Small intestine (tissue), 7 donors: Measurements from ENCODE around the gene NTNG1. TPM values are rescaled to one million over a fixed set of nuclear protein-coding genes. Genes with fewer than 3 reads are reported as not detected.

Experiments used
- DNase-seq, 2 donors: peaks; one replicate each; pipeline versions ENCODE4 v3.0.0 to v3.0.0-alpha.2; 2013
- FAIRE-seq: peaks from 2 replicates; lab custom pipeline; 2012; peaks lifted over from hg19 to GRCh38; lab: Jason Lieb, UNC
- H3K27ac ChIP-seq, 3 donors: one replicate each; pipeline ENCODE4 v1.5.1; 2013; ENCODE audit warnings: low read length in 2 of 3, mild to moderate bottlenecking in 2 of 3, control low read depth in 1 of 3, inconsistent platforms in 1 of 3, low read depth in 1 of 3, moderate library complexity in 1 of 3
- H3K27me3 ChIP-seq, 3 donors: one replicate each; pipeline ENCODE4 v1.6.1; 2013; ENCODE audit warnings: low read length in 3 of 3, inconsistent platforms in 1 of 3; ENCODE audit not compliant: control insufficient read depth in 3 of 3, insufficient read depth in 3 of 3
- H3K36me3 ChIP-seq, 3 donors: one replicate each; pipeline ENCODE4 v1.6.1; 2013; ENCODE audit warnings: low read length in 3 of 3, inconsistent platforms in 1 of 3, low read depth in 1 of 3, mild to moderate bottlenecking in 1 of 3, moderate library complexity in 1 of 3; ENCODE audit not compliant: control insufficient read depth in 3 of 3, insufficient read depth in 2 of 3
- H3K4me1 ChIP-seq, 3 donors: one replicate each; pipeline ENCODE4 v1.6.1; 2013; ENCODE audit warnings: low read length in 2 of 3, inconsistent platforms in 1 of 3, low read depth in 1 of 3, mild to moderate bottlenecking in 1 of 3, moderate library complexity in 1 of 3; ENCODE audit not compliant: control insufficient read depth in 3 of 3, insufficient read depth in 2 of 3
- H3K4me3 ChIP-seq, 3 donors: one replicate each; pipeline ENCODE4 v1.5.1; 2013; ENCODE audit warnings: low read length in 3 of 3, control low read depth in 1 of 3, inconsistent platforms in 1 of 3, low read depth in 1 of 3, mild to moderate bottlenecking in 1 of 3, moderate library complexity in 1 of 3
- H3K9me3 ChIP-seq, 2 donors: one replicate each; pipeline ENCODE4 v1.6.1; 2013; ENCODE audit warnings: low read depth in 1 of 2, low read length in 1 of 2; ENCODE audit not compliant: control insufficient read depth in 2 of 2, insufficient read depth in 1 of 2
- whole genome bisulfite sequencing, 3 donors: extraction: QIAGEN DNeasy Blood & Tissue Kit; methylation state at CpG; one replicate each; pipeline ENCODE4 v1.1.7; 2013; 5-methylcytosine and 5-hydroxymethylcytosine counted together
- polyA plus RNA-seq, 4 donors: library from polyadenylated mRNA; stranded (reverse) in 3 of 4; unstranded in 1 of 4; fragments of 200-250 nt in 3 of 4; fragments of 120-200 nt in 1 of 4; gene quantifications; one replicate each; pipeline versions ENCODE4 v1.2.1 to v1.2.3, GENCODE V29; 2013
- donor health status: healthy with polysubstance abuse.
- donor health status: control.
- donor health status: control.
- donor health status: Bipolar disorder and iron deficiency.
- donor health status: healthy.

NTNG1 gene
- polyA plus RNA-seq, 4 donors: 0.27 to 0.65 TPM; not detected in 2

- peaks cover 0 to 3% (median 3%) of the 10 kb centered on the region in 3 donors for H3K4me1 ChIP-seq
- H3K27me3 ChIP-seq: peaks cover 0 to 8% (median 0%) of the 10 kb centered on the region in 3 donors
- H3K4me3 ChIP-seq: no peak overlapping the region
- no peaks in the 10 kb centered on the region for H3K36me3 ChIP-seq
- no peak overlapping the region for H3K27ac ChIP-seq
- WGBS, 3 donors: 56 to 74% (median 62%) methylated on average over 11 of the region's 11 CpGs
- FAIRE-seq (no peak), DNase-seq (no peak)
- H3K9me3 ChIP-seq: no peaks in the 10 kb centered on the region
These were observed 339.1 kb downstream of the NTNG1 start for GRCh38 chr1:107479865-107480350.

GRCh38 chr1:107480548-107481415, 339.9 kb downstream of the NTNG1 start:
- peaks cover 0 to 3% (median 3%) of the 10 kb centered on the region in 3 donors for H3K4me1 ChIP-seq
- WGBS, 3 donors: 29 to 37% (median 37%) methylated on average over 37 of the region's 37 CpGs
- FAIRE-seq (no peak), DNase-seq (peak in 1 of 2 donors; percentile 15)
- H3K27me3 ChIP-seq: peaks cover 0 to 8% (median 0%) of the 10 kb centered on the region in 3 donors
- H3K27ac ChIP-seq: no peak overlapping the region
- H3K9me3 ChIP-seq: no peaks in the 10 kb centered on the region
- no peak overlapping the region for H3K4me3 ChIP-seq
- H3K36me3 ChIP-seq: no peaks in the 10 kb centered on the region

- Histone ChIP-seq H3K36me3 (no peaks in the 10 kb centered on the region), H3K9me3 (no peaks in the 10 kb centered on the region), H3K4me3 (no peak overlapping the region), H3K4me1 (peaks cover 0 to 3% (median 3%) of the 10 kb centered on the region in 3 donors), H3K27ac (no peak overlapping the region), H3K27me3 (peaks cover 0 to 8% (median 0%) of the 10 kb centered on the region in 3 donors)
- DNase-seq (no peak), FAIRE-seq (no peak)
- 31 to 53% (median 45%) methylated on average over 3 of the region's 3 CpGs for WGBS, 3 donors
These were observed 341.0 kb downstream of the NTNG1 start for GRCh38 chr1:107481756-107482384.

- FAIRE-seq: no peak
- WGBS, 3 donors: 78 to 88% (median 79%) methylated on average over 3 of the region's 3 CpGs
These were observed 343.1 kb downstream of the NTNG1 start for GRCh38 chr1:107483949-107484348.

GRCh38 chr1:107486349-107486748, 345.5 kb downstream of the NTNG1 start:
- Histone ChIP-seq H3K27ac (peak overlapping the region in 1 of 3 donors; percentile 5), H3K9me3 (no peaks in the 10 kb centered on the region), H3K27me3 (no peaks in the 10 kb centered on the region), H3K36me3 (no peaks in the 10 kb centered on the region), H3K4me1 (no peaks in the 10 kb centered on the region), H3K4me3 (no peak overlapping the region)
- DNase-seq (no peak), FAIRE-seq (no peak)
- WGBS, 3 donors: 49 to 59% (median 54%) methylated on average over 3 of the region's 3 CpGs

More at GRCh38 chr1:107483949-107484348, 343.1 kb downstream of the NTNG1 start:
- Histone ChIP-seq H3K4me3 (no peak overlapping the region), H3K36me3 (no peaks in the 10 kb centered on the region), H3K9me3 (no peaks in the 10 kb centered on the region), H3K27ac (no peak overlapping the region), H3K4me1 (peaks cover 0 to 3% (median 3%) of the 10 kb centered on the region in 3 donors), H3K27me3 (peaks cover 0 to 8% (median 0%) of the 10 kb centered on the region in 3 donors)
- no peak for DNase-seq

GRCh38 chr1:107487506-107487905, 346.7 kb downstream of the NTNG1 start:
- Histone ChIP-seq H3K4me3 (no peak overlapping the region), H3K9me3 (no peaks in the 10 kb centered on the region), H3K27ac (no peak overlapping the region), H3K27me3 (no peaks in the 10 kb centered on the region), H3K4me1 (no peaks in the 10 kb centered on the region), H3K36me3 (no peaks in the 10 kb centered on the region)
- DNase-seq (peak; percentile 30 to 83), FAIRE-seq (no peak)
- WGBS, 3 donors: 10 to 28% (median 20%) methylated on average over 2 of the region's 2 CpGs

GRCh38 chr1:107491582-107491981, 350.7 kb downstream of the NTNG1 start:
- 75 to 89% (median 83%) methylated on average over 4 of the region's 4 CpGs for WGBS, 3 donors
- Histone ChIP-seq H3K4me3 (no peak overlapping the region), H3K9me3 (no peaks in the 10 kb centered on the region), H3K27ac (no peak overlapping the region), H3K4me1 (peaks cover 0 to 2% (median 0%) of the 10 kb centered on the region in 3 donors), H3K36me3 (no peaks in the 10 kb centered on the region), H3K27me3 (no peaks in the 10 kb centered on the region)
- FAIRE-seq: no peak
- DNase-seq: no peak

- Histone ChIP-seq H3K27me3 (no peaks in the 10 kb centered on the region), H3K4me1 (peaks cover 0 to 2% (median 0%) of the 10 kb centered on the region in 3 donors), H3K9me3 (no peaks in the 10 kb centered on the region), H3K4me3 (no peak overlapping the region), H3K27ac (no peak overlapping the region), H3K36me3 (no peaks in the 10 kb centered on the region)
- FAIRE-seq (no peak), DNase-seq (peak in 1 of 2 donors; percentile 72)
- WGBS, 3 donors: 66 to 85% (median 70%) methylated on average over 4 of the region's 4 CpGs
These were observed 352.4 kb downstream of the NTNG1 start for GRCh38 chr1:107493111-107493716.
